Transverse colon (tissue), 4 donors: ENCODE data around the gene LIG1.

Source experiments
- EP300 ChIP-seq: sonication (generic); formaldehyde crosslinking; IDR thresholded peaks from one replicate; pipeline ENCODE4 v1.6.1; 2017; ENCODE audit warnings: antibody characterized with exemption, low read depth
- POLR2A ChIP-seq: fragments of 450-650 bp; IDR thresholded peaks from one replicate; pipeline ENCODE4 v1.6.1; 2016; ENCODE audit warnings: antibody characterized with exemption, mild to moderate bottlenecking, moderate library complexity
- POLR2AphosphoS5 ChIP-seq, 3 donors: sonication (generic); formaldehyde crosslinking; IDR thresholded peaks; one replicate each; pipeline ENCODE4 v1.6.1; 2016; ENCODE audit warnings: antibody characterized with exemption in 3 of 3
- TF ChIP-seq, protein P1 (sequence below), 5 experiments: fragments of 200-600 bp in 3 of 5; fragments of 450-650 bp in 2 of 5; sonication (generic) in 3 of 5; IDR thresholded peaks; 1 replicate in 2 of 5; 2 replicates in 3 of 5; pipeline ENCODE4 v1.5.1; 2016 to 2017; ENCODE audit warnings: antibody characterized with exemption in 5 of 5, inconsistent platforms in 3 of 5, mild to moderate bottlenecking in 2 of 5, moderate library complexity in 1 of 5

DNA sequence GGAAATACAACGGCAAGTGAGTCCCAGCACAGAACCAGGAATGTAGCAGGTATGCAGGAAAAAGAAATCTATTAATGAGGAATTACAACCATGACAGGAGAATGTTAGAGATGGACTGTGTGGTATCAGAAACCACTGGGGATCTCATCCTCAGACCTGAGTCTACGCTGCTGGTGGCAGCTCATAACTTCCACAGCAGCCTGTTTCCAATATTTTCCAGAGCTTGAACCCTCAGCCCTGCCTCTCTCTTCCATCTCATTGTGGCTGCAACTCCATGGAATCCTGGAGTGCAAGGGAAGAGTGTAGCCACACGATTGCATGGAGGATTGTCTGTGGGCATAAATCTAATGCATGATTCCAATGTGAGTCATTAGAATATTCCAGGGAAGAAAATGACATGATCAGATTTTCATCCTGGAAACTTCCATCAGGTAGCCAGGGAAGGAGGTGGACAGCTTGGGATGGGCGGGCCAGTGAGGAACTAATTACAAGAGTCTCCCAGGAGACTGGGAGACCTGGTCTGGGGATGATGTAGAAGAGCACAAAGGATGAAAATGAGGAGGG is 74.5 kb downstream of the LIG1 start:
- TF ChIP-seq, protein P1, sequence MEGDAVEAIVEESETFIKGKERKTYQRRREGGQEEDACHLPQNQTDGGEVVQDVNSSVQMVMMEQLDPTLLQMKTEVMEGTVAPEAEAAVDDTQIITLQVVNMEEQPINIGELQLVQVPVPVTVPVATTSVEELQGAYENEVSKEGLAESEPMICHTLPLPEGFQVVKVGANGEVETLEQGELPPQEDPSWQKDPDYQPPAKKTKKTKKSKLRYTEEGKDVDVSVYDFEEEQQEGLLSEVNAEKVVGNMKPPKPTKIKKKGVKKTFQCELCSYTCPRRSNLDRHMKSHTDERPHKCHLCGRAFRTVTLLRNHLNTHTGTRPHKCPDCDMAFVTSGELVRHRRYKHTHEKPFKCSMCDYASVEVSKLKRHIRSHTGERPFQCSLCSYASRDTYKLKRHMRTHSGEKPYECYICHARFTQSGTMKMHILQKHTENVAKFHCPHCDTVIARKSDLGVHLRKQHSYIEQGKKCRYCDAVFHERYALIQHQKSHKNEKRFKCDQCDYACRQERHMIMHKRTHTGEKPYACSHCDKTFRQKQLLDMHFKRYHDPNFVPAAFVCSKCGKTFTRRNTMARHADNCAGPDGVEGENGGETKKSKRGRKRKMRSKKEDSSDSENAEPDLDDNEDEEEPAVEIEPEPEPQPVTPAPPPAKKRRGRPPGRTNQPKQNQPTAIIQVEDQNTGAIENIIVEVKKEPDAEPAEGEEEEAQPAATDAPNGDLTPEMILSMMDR (IDR thresholded peaks at IDR 0.05) = no peak
- TF ChIP-seq EP300 (no peak), POLR2A (no peak), POLR2AphosphoS5 (IDR thresholded peaks at IDR 0.05) (no peak)
